GM21786 (cell line): ENCODE data around the gene GLMP.
"Not testable (repeated sequence)": the region's sequence is repeated elsewhere in the genome, so short reads cannot be mapped to it uniquely, and the experiment has no call there.

ENCODE experiments used
- ATAC-seq: cut with Tn5 transposase; IDR thresholded peaks from one replicate; pipeline ENCODE4 v1.9.1; 2021; ENCODE audit not compliant: unreplicated experiment

The GLMP gene

DNA sequence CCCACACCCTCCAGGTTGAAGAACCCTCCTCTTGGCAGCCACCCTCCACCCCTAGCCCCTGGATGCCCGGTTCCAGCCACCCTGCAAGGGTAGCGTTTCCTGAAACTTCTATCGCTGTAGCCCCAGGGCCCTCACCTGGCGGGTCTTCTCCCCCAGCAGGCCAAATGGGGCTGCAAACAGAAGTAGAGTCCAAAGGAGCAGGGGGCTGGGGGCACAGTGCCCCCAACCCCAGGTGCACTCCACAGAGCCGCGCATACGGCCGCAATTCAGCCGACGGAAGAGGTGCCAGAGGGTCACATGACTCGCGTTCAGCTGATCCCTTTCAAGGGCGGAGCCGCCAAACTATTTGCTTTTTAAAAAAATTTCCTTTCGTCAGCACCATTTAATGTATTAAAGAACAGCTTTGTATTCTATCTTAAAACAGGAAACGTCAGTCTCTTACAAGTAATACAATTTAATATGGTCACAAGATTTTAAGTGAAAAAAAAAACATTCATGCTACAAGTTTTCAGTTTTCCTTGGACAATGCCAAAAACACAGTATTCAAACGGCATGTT, at the start of gene GLMP:
GLMP (minus strand) TSS at position 289 of the 557 bp plus-strand sequence; CDS start at position 255, 34 bp downstream.
- no peak for ATAC-seq

- no peak for ATAC-seq
Observed at GRCh38 chr1:156344409-156344808, 48.9 kb upstream of the GLMP start.

- no peak for ATAC-seq
Observed at GRCh38 chr1:156342166-156342955, 46.9 kb upstream of the GLMP start.

GRCh38 chr1:156338180-156338976, 42.9 kb upstream of the GLMP start, which contains the start of the genes CCT3 and TSACC:
TSS of gene CCT3 (minus strand) at chr1:156338292. CDS start at chr1:156338184, 108 bp downstream.
TSS of gene TSACC (plus strand) at chr1:156338526. CDS start at chr1:156339758, 1,232 bp downstream.
- peak; percentile 93 for ATAC-seq

DNA sequence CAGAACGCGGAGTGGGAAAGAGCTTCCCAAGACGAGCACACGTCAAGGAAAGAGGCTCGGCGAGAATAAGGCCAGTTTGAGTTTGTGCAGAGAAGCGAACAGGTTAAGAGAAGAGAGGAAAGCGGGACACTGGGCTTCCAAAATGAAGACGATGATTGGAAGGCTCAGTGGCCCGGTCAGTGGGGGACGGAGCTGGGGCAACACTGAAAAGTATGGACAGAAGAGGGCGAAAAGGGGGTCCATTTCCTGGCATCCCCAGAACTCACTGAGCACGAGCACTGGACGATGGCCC, 42.4 kb upstream of the GLMP start:
- no peak for ATAC-seq

DNA sequence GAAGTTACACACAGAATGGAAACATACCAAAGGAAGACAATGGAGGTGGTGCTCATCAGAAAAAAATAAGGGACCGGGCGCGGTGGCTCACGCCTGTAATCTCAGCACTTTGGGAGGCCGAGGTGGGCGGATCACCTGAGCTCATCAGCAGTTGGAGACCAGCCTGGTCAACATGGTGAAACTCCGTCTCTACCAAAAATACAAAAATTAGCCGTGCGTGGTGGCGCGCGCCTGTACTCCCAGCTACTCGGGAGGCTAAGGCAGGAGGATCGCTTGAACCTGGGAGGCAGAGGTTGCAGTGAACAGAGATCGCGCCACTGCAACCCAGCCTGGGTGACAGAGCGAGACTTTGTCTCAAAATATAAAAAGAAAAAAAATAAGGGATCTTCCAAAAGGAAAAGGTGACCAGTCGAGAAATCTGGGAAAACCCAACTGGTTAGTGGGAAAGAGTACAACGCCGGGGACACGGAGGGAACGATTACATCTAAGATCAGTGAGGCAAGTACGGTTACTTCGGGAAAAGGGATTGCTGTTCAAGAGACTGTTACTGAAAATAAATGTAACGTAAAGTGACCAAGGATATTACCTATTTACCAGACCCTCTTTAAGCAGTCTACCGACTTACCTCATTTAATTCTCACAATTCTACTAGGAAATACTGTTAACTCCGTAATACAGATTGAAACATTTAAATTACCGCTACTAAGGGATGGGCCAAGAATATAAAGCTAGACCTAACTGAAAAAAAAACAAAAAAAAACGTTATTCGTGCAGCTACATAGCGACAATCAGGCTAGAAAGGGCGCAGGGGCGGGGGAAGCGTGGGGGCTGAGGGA, 41.8 kb upstream of the GLMP start:
- no peak for ATAC-seq

GRCh38 chr1:156336242-156336641, 40.8 kb upstream of the GLMP start:
- no peak for ATAC-seq

DNA sequence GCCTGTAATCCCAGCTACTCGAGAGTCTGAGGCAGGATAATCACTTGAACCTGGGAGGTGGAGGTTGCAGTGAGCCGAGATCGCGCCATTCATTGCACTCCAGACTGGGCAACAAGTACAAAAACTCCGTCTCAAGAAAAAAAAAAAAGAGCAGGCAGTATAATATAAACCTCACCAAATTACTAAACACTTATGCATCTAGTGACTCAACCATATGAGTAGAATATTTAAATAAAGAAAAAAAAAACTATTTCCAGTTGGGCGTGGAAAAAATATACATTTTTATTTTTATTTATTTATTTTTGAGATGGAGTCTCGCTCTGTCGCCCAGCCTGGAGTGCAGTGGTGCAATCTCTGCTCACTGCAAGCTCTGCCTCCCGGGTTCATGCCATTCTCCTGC, 27.7 kb upstream of the GLMP start:
- ATAC-seq: not testable (repeated sequence)

- ATAC-seq: no peak
Observed at GRCh38 chr1:156320560-156320959, 25.1 kb upstream of the GLMP start.

DNA sequence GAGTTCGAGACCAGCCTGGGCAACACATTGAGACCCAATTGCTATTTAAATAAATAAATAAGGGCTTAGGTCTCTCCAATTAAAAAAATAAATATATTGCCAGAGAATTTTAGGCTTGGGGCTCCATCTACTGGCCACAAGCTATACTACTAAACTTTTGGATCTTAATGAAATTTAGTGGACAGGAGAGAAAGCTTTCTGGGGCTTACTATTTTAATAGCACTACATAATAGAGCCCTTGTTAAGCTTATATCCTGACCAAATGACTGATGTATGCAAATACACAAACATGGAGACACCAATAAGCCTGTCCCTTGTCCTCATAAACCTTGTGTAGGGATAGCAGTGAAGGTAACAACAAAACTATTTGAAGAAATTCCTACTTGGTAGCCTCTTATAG, 24.2 kb upstream of the GLMP start:
- no peak for ATAC-seq

- ATAC-seq: no peak
Observed at GRCh38 chr1:156316909-156317308, 21.4 kb upstream of the GLMP start.

GRCh38 chr1:156310962-156311361, 15.5 kb upstream of the GLMP start:
- ATAC-seq: no peak

GRCh38 chr1:156308078-156308477, 12.6 kb upstream of the GLMP start:
- ATAC-seq: no peak

GRCh38 chr1:156305215-156305614, 9.7 kb upstream of the GLMP start:
- ATAC-seq: no peak

GRCh38 chr1:156303241-156303640, 7.8 kb upstream of the GLMP start:
- ATAC-seq: no peak

DNA sequence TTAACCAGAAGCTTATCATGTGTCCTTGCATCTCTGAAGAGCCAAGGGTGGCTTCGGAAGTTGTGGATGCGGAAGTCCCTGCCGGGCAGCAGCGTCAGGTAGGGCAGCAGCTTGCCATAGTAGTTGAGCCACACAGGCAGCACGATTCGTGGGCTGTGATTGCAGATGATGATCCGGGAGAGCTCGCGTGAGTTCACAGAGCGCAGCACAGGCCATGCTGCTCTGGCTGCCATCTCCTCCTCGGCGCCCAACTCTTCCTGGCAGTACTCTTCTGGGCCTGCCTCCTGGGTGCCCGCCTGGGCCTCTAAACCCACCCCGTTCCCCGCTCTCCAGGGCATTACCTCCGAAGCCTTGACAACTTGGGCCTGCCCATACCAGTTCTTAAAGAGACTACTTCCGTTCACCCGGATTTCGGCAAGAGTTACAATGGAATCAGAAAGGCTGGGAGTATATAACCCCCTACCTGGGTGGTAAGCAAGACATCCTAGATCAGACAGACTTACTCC, 3.4 kb upstream of the GLMP start, which contains the start of gene VHLL:
VHLL (minus strand) TSS at position 456 of the 506 bp plus-strand sequence; CDS start at position 338, 118 bp downstream.
- no peak for ATAC-seq

DNA sequence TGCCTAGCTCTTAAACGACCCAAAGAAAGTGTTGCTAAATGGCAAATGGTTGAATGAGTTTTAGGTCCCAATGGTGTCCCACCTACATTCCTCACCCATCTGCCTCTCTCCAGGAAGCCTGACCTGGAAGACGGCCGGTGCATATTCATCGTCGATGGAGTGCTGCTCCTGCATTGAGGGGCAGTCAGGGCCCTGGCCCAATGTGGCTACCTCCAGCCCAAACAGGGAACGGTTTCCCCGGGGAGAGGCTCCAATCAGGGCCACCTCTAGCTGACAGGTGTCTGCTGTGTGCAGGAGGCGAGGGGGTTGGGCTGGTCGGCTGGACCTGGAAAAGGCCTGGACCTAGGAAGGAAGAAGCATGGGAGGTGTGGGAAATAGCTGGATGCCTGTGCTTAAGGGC, 1.6 kb downstream of the GLMP start:
- no peak for ATAC-seq

DNA sequence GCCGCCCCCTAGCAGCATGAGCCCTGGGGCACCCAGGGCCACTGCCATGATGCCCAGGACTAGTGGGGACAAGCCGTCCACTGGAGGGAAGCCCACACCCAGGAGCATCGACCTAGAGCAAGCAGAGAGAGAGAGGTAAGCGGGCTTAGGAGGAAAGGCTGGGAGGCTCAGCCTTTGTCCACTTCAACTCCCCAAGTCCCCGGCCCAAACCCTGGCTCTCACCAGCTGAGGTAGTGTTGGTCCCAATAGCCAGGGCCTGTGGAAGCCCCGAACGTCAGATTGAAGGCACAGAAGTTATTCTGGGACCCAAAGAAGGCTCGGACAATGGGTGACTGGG, 2.4 kb downstream of the GLMP start:
- no peak for ATAC-seq

GRCh38 chr1:156291226-156292061, 4.0 kb downstream of the GLMP start:
- no peak for ATAC-seq

DNA sequence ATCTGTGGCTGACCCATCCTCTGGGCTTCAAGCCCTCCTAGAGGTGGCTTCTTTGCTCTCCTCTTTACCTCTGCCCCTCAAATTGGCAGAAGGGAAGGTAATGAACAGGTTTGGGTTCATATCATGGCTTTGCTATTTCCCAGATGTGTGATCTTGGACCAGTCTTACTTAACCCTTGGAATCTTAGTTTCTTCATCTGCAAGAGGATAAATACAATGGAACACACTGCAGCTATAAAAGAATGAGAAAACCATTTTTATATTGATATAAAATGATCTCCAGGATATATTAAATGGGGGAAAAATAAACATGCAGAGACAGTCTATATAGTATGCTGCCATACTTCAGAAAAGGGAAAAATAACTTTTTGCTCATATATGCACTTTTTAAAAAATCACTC, 5.6 kb downstream of the GLMP start:
- ATAC-seq: no peak
